Measurements from ENCODE around the gene LUC7L3.

Gene LUC7L3

GRCh38 chr17:50728881-50729765 is 9.7 kb downstream of the LUC7L3 start:
- TF ChIP-seq POLR2A (IDR thresholded peaks at IDR 0.05; ENCODE audit: extremely low read depth, insufficient read length) (no peak), MYC (IDR thresholded peaks at IDR 0.05; ENCODE audit: low read depth, low read length) (no peak)
- no peak for DNase-seq (ENCODE audit: low read depth)
- H3K4me3 ChIP-seq (ENCODE audit: low read depth, low read length), result no peak overlapping the region

DNA sequence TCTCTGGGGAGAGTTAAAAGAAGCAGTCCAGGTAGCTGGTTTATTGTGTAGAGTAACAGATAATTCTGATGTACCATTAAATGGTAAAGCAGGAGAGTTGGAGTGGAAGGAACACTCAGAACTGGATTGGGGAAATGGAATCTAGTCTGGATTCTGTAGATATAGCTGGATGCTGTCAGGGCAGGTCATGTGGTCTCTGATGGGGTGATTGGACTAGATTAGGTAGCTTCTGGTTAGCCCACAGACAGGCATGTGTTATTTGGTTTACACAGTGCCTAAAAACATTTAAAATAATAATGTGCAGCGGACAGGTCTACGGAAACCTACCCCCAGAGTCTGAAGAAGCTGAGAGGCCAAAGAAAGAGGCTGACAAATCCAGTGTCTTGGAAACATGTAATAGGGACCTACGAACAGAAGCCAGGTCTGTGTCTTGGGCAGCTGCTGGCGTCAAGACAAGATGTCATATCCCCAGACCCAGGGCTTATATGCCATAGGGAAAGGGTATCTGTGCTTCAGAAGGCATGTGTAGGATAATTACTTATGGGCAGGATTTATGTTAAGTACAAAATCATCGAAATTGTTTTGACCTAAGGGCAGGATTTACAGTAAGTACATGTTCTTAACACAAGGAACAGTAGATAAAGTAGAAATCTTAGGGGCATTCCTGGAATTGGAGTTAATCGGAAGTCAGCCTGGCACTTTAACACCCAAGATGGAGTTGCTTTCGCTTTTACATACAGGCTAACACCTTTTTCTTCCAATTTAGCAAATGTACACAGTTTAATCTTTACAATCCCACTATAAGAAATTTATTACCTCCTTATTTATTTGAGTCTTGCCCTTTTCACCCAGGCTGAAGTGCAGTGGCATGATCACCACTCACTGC is 12.4 kb downstream of the LUC7L3 start:
- no peak for TF ChIP-seq MYC (IDR thresholded peaks at IDR 0.05; ENCODE audit: low read depth, low read length)
- no peak for TF ChIP-seq POLR2A (IDR thresholded peaks at IDR 0.05; ENCODE audit: extremely low read depth, insufficient read length)
- no peak for TF ChIP-seq CTCF (IDR thresholded peaks at IDR 0.05; ENCODE audit: low read depth, low read length)
- TF ChIP-seq, protein P1, sequence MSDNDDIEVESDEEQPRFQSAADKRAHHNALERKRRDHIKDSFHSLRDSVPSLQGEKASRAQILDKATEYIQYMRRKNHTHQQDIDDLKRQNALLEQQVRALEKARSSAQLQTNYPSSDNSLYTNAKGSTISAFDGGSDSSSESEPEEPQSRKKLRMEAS (IDR thresholded peaks at IDR 0.05; ENCODE audit: low read depth, low read length), result no peak
- no peak for DNase-seq (ENCODE audit: low read depth)
- no peak overlapping the region for H3K4me3 ChIP-seq (ENCODE audit: low read depth, low read length)

DNA sequence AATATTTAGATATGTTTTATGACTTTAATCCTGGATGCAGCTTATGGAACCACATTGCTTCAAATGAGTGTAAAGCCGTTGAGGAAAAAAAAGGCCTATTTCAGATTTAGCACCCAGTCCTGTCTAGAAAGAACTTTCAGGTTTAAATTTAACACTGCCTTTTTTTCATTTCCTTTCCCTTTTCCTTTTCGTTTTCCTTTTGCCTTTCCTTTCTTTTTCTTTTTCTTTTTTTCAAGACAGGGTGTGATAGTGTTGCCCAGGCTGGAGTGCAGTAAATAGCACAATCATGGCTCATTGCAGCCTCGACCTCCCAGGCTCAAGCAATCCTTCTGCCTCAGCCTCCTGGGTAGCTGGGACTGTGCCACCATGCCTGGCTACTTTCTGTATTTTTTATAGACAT is 15.9 kb downstream of the LUC7L3 start:
- H3K4me3 ChIP-seq (ENCODE audit: low read depth, low read length), result no peak overlapping the region
- DNase-seq (ENCODE audit: low read depth), result no peak
- TF ChIP-seq POLR2A (IDR thresholded peaks at IDR 0.05; ENCODE audit: extremely low read depth, insufficient read length) (no peak), CTCF (IDR thresholded peaks at IDR 0.05; ENCODE audit: low read depth, low read length) (no peak), MYC (IDR thresholded peaks at IDR 0.05; ENCODE audit: low read depth, low read length) (no peak)
- TF ChIP-seq, protein P1 (IDR thresholded peaks at IDR 0.05; ENCODE audit: low read depth, low read length), result no peak

- TF ChIP-seq, protein P1 (IDR thresholded peaks at IDR 0.05; ENCODE audit: low read depth, low read length), result no peak
- no peak for TF ChIP-seq POLR2A (IDR thresholded peaks at IDR 0.05; ENCODE audit: extremely low read depth, insufficient read length)
- no peak for TF ChIP-seq MYC (IDR thresholded peaks at IDR 0.05; ENCODE audit: low read depth, low read length)
- TF ChIP-seq CTCF (IDR thresholded peaks at IDR 0.05; ENCODE audit: low read depth, low read length), result no peak
- no peak for DNase-seq (ENCODE audit: low read depth)
- H3K4me3 ChIP-seq (ENCODE audit: low read depth, low read length), result no peak overlapping the region
Observed at GRCh38 chr17:50737118-50737698, 17.8 kb downstream of the LUC7L3 start.

DNA sequence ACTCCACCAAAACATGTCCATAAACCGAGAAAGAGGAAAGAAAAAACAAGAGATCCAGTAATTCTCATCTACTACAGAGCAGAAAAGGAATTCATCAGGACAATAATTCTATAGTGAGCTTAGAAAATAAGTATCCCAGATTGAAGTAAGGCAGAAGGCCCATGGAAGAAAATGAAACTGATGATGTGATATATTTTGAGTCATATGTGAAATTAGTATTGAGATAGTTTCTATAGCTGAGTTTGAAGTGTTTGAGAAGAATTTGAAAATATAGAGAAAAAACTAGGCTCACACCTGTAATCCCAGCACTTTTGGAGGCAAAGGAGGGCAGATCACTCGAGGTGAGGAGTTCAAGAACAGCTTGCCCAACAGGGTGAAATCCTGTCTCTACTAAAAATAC is 19.7 kb downstream of the LUC7L3 start:
- no peak overlapping the region for H3K4me3 ChIP-seq (ENCODE audit: low read depth, low read length)
- no peak for DNase-seq (ENCODE audit: low read depth)
- TF ChIP-seq CTCF (IDR thresholded peaks at IDR 0.05; ENCODE audit: low read depth, low read length), result no peak
- TF ChIP-seq, protein P1 (IDR thresholded peaks at IDR 0.05; ENCODE audit: low read depth, low read length), result no peak
- no peak for TF ChIP-seq MYC (IDR thresholded peaks at IDR 0.05; ENCODE audit: low read depth, low read length)
- no peak for TF ChIP-seq POLR2A (IDR thresholded peaks at IDR 0.05; ENCODE audit: extremely low read depth, insufficient read length)

Data from NB4 (cell line).